HG03354 (cell line): ENCODE results near the gene SPAG9.

Source experiments
- ATAC-seq: cut with Tn5 transposase; IDR thresholded peaks from one replicate; pipeline ENCODE4 v1.9.1; 2021; ENCODE audit warnings: mild to moderate bottlenecking; ENCODE audit not compliant: unreplicated experiment, poor library complexity, severe bottlenecking

SPAG9 gene

DNA sequence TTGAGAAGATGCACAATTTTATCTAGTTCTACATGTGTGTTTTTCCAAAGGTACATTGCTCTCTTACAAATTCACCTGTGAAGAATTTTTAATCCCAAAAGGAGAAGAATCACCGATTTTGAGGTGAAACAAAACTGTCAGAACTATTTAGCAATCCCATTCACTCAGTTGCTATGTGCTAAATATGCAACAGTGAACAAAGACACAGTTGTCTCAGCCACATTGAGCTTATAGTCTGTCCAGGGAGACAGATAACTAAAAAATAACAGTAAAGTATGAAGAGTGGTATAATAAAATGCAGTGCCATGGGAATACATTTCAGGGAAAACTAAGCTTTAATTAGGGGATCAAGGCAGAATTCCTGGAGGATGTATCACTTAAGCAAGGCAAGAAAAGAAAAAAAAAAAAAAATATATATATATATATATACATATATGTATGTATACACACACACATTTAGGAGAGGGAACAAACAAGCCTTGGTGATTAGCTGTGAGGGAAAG lies 110.4 kb downstream of the SPAG9 start:
- ATAC-seq = no peak

DNA sequence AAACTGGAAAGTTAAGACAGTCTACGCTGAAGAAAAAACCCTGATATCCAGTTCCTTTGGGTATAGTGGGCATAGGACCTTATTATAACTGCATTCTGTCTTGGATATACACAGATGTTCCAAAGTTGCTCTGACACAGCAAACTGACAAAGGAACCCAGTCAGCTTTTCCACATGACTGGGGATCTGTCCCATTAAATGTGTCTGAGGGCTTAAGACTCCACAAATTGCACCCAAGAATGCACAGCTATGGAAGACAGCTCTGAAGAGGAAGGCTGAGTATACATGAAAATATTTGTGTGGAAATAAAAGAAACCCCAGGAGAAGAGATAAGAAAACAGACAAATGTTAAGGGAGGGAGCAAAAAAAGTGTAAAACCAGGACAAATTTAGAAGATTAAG lies 114.1 kb downstream of the SPAG9 start:
- ATAC-seq = no peak

DNA sequence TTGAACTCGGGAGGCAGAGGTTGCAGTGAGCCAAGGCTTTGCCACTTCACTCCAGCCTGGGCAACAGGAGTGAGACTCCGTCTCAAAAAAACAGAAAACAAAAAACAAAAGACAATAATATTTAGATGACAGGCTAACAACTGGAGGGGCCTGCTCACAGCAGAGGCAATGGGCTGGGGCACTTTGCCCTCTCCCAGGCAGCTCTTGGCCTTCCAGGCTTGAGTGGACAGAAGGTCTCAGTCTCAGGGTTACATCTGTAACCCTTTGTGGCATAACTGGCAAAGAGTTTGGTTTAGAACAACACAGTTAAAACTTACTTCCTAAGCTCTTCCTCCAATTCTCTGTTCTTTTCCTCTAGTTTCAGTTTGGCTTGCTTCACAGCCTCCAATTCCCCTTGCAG lies 114.9 kb downstream of the SPAG9 start:
- ATAC-seq = no peak

DNA sequence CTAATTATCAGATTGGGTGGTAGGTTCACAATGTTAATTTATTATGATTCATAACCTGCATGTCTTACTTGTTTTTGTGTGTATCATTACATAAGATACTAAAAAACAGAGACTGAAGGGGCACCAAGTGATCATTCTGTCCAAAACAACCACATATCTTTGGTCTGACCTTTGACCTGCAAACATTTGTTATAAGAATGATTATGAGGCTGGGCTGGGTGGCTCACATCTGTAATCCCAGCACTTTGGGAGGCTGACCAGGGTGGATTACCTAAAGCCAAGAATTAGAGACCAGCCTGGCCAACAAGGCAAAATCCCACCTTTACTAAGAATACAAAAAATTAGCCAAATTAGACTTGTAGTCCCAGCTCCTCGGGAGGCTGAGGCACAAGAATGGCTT lies 116.4 kb downstream of the SPAG9 start:
- no peak for ATAC-seq

DNA sequence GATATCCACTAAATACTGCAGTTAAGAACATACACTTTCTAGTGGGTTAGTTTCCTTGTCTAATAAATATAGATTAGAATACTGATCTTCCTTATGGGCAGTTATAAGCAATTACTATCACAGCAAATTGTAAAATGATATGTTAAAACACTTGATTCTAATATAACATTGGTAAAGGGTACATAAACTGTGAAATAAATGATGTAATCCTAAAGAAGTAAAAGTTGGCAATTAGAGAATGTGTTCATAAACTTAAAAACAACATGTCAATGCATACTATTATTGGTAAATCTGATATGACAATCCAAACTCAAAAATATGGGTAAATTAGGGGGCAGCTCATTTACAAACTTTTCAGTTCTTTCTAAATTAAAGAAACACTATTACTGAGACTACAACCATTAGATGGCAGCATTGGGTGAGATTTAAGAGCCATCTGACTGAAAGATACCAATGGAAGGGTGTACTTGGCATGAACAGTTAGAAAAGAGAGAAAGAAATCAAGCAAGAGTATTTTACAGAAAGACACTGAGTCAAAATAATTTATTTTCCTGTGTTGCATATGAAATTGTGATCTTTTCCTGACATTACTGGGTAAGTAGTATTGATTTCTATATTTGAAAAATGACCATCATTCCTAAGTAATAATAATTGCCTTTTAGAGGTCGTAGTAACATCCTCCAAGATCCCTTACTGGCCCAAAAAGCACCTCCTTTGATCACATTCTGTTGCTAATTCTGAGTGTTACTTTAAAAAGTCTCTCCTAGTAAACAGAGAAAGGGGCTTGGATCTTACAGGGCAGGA lies 119.6 kb downstream of the SPAG9 start:
- ATAC-seq = peak; percentile 55

DNA sequence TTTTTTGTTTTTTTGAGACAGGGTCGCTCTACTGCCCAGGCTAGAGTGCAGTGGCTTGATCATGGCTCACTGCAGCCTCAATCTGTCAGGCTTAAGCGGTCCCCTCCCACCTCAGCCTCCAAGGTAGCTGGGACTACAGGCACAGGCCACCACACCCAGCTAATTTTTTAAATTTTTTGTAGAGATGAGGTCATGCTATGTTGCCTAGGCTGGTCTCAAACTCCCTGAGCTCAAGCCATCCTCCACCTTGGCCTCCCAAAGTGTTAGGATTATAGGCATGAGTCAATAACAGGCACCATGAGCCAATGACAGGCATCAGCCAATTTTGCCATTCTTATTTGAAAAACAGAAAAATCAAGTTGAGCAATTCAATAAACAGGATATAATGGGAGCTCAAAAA lies 125.0 kb downstream of the SPAG9 start:
- ATAC-seq = no peak

DNA sequence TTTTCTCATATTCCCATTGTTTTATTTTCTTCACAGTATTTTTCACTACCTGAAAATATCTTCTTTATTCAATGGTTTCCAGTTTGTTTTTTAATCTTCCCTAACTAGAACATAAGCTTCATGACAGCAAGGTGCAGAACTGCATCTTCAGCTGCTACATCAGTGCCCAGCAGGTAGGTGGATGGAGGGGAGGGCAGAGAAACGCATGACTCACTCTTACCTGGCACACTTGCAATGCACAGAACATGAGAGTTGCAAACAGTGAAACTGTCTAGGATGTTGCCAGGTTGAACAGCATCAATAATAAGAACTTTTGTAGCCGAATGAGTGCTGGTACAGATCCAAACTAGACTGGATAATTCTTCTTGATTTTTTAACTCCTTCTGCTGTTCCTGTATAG lies 127.1 kb downstream of the SPAG9 start:
- no peak for ATAC-seq

DNA sequence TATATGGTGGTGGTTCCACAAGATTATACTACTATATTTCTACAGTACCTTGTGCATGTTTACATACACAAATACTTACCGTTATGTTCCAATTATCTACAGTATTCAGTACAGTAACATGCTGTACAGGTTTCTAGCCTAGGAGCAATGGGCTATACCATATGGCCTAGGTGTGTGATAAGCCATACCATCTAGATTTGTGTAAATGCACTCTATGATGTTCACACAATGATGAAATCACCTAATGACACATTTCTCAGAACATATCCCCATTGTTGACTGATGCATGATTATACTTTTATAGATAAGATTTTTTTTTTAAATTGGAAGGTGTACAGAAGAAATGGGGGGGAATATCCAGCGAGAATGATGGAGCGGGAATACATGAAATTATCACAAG lies 131.5 kb downstream of the SPAG9 start:
- ATAC-seq = no peak

DNA sequence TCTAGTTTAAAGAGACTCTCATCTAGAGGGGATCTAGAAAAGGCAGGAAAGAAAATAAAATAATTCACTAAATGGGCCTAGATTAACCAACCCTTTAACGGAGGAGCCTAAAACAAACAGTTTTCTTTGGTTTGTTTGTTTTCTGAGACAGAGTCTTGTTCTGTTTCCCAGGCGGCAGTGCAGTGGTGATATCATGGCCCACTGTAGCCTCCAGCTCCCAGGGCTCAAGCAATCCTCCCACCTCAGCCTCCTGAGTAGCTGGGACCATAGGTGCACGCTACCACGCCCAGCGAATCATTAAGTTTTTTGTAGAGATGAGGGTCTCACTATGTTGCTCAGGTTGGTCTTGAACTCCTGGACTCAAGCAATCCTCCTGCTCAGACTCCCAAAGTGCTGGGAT lies 132.2 kb downstream of the SPAG9 start:
- no peak for ATAC-seq

DNA sequence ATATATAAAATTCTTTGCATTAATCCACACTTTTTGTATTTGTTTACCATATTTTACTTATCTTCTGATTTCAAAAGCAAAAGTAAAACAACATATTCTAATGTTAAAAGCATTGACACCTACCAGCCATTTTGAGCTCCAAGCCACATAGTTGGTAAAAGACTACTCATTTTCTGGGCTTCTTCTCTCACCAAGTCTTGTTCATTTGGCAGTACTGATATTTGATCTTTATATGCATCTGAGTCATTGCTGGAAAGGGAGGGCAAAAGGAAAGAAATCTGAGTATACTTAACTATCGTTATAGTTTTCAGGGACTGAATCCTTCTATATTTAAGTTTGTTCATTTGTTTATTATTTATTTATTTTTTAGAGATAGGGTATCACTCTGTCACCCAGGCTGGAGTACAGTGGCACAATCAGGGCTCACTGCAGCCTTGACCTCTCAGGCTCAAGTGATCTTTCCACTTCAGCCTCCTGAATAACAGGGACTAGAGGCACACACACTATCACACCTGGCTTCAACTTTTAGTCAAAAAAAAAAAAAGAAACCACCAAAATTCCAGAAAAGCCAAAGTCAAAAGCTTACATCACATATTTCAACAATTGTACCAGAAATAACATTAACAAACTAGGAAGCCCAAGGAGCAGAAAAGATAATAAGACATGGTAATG lies 133.5 kb downstream of the SPAG9 start:
- no peak for ATAC-seq

DNA sequence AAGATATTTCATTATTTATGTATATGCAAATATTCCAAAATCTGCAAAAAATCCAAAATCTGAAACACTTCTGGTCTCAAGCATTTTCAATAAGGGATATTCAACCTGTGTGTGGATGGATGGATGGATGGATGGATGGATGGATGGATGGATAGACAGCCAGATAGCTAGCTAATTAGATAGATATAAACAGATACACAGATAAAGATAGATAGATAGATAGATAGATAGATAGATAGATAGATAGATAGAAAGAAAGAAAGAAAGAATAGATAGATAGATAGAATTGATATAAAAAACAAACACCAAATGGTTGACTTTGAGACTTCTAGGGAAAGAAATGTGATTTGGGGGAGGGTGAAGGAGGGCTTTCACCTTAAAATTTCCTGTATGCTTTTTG lies 139.4 kb downstream of the SPAG9 start:
- ATAC-seq = no peak

DNA sequence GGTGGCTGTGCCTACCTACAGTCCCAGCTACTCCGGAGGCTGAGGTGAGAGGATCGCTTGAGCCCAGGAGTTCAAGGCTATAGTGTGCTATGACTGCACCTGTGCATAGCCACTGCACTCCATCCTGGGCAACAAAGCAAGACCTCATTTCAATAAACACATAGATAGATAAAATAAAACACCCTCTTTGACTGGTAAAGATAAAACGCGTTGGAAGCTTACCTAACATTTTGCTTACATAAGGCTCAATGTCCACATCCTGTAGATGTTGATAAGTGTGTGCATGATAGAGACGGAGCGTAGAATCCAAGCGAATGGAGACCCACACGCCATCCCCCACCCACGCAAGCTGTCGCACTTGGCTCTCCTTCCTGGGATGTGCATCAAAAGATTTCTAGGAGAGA lies 141.1 kb downstream of the SPAG9 start:
- no peak for ATAC-seq

DNA sequence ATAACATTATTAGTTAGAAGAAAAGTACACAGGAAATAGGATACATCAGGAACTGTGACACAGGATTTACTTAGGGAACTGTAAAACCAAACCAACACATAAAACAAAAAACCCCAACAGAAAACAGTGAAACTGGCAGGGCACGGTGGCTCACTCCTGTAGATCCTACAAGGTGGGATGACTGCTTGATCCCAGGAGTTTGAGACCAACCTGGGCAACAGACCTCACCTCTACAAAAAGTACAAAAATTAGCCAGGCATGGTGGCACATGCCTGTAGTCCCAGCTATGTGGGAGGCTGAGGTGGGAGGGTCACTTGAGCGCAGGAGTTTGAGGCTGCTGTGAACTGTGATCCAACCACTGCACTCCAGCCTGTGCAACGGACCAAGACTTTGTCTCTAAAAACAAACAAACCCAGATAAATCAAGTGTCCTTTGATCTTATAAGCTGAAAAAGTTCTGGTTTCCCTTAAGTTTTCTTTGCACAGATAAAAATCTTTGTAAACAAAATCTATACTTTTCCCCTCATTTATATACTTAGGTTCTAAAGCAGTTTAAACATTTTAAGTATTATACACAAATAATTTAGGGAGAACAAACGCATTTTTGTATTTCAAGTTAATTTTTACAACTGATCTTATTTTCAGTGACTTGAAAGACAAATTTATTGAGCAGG lies 143.0 kb downstream of the SPAG9 start:
- no peak for ATAC-seq

DNA sequence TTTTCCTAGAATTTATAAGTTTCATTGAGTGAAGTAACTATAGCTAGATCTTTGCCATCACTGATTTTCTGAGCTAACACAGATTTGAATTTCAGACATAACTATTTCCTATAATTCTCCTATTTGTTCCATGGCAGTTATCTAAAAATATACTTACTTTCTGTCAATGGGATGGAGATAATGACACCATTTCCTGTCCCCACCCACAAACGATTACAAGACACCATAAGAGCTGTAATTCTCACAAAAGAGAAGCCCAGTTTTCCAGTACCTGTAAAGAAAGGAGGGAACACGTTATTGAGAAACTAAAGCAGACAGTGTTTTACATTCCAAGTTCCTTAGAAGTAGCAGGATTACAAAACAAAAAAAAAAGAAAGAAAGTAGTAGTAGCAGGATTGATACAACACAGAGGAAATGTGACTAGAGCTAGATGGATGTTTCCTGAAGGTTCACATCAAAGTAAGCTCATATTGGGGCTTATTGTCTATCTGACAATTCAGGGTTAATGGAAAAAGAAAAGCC lies 143.7 kb downstream of the SPAG9 start:
- ATAC-seq = no peak

DNA sequence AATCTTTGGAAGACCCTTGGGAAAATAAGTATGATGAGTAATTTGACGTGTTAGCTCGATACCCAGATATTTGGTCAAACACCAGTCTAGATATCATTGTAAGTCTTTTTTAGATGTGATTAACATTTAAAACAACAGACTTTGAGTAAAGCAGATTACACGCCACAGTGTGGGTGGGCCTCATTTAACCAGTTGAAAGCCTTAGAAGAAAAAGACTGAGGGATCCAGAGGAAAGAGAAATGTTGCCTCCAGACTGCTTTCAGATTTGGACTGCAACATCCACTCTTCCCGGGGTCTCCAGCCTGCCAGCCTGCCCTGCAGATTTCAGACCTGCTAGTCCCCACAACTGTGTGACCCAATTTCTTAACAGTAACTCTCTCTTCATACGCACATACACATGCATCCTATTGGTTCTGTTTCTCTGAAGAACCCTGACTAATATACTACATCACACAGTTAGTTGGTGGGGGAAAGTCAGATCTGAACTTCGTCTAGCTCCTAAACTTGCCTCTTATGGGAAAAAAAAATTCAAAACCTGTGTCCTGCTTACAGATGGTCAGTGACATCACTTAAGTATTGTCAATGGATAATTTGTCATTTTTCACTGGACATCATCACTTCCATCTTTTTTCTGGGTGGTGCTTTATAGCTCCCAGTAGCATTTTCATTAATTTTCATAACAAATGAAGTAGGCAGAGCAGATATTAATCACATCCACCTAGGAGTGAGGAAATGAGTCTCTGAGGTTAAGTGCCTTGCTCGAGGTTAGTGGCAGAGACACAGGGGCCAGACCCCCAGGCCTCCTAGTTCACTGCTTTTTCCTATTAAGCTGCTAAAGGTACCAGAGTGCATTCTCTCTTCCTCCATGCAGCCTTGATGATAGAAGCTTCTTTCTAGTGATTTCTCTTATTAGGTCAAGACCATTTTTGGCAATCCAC lies 146.8 kb downstream of the SPAG9 start:
- ATAC-seq = no peak

DNA sequence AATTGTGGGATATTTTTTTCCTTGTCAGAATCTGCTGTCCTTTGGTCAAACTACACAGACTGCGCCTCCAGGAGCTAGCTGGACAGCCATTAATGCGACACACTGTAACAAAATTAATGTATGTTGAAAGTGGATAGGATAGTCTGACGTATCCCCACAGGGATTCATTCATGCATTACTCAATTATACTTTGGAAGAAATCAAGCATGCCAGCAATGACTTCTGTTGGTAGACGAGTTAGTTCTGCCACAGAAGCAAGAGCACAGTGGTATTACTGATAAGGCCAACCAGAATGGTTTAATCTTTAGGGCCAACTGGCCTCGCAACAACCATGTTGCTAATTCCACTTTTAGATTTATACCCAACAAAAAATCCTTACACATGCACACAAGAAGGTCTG lies 148.1 kb downstream of the SPAG9 start:
- no peak for ATAC-seq

DNA sequence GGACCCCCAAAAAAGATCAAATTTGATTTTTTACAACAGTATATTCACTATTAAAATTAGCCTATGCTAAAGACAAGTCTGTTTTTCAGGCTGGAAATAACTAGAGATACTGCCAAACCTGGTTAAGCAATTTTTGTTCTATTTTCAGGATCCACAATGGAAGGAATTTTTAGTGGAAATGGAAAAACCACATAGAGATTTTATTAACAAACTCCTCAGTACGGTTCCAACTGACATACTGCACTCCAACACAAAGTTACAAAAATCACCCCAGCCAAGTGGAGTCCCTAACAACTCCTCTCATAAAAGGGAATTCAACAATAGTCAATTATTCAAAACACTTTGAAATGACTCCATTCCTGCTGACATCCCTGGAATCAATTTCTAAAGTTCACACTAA lies 152.9 kb downstream of the SPAG9 start:
- no peak for ATAC-seq

DNA sequence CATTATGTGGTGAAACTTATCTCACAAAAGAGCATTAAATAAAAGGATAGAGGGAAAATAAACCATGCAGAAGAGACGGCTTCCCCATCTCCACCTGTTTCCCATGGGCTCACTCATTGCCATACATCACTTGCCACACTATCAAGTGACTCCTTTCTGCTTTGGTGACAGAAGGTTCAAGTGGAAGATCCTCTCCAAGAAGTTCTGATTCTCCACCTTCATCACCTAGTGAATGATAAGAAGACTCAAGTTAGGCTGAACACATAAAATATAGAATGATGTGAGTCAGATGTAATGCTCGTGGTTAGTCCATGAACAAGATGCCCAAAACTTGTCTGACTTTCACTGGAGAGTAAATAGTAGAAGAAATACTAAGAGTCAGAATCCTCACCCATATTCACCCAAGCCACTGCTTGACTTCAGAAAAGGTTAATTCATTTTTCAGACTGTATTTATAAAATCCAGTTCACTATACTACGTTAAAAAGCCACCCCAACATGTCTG lies 154.5 kb downstream of the SPAG9 start:
- ATAC-seq = no peak

DNA sequence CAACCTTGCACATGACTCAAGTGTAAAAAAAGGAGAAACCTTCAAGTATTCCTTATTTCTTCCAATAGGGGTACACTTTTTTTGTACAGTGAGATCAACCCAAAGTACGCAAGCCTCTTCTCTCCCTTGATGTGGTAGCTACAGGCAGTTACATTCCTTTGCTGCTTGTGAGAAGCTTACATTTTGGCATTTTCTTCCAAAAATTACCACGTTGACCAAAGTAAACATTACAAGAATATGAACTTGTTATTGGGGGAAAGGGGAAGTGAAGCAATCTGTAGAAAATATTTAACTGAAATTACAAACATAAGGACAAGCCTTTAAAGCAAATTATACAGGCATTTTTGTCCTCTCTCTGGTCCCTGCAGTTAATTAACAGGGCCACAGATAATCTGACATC lies 157.5 kb downstream of the SPAG9 start:
- no peak for ATAC-seq
